Measurements from ENCODE around the gene HOXA3.

Gene HOXA3

GRCh38 chr7:27079234-27079975, 73.0 kb downstream of the HOXA3 start:
- DNase-seq: peak; percentile 66

- DNase-seq: no peak
These were observed 73.7 kb downstream of the HOXA3 start for GRCh38 chr7:27078616-27079233.

GRCh38 chr7:27073076-27073475, 79.3 kb downstream of the HOXA3 start:
- no peak for DNase-seq

GRCh38 chr7:27071622-27072390, 80.6 kb downstream of the HOXA3 start:
- DNase-seq: no peak

- peak; percentile 41 for DNase-seq
These were observed 84.1 kb downstream of the HOXA3 start for GRCh38 chr7:27068259-27068658.

- no peak for DNase-seq
These were observed 86.2 kb downstream of the HOXA3 start for GRCh38 chr7:27066148-27066547.

- no peak for DNase-seq
These were observed 86.7 kb downstream of the HOXA3 start for GRCh38 chr7:27065709-27066108.

GRCh38 chr7:27064661-27065060, 87.7 kb downstream of the HOXA3 start:
- DNase-seq: no peak

- DNase-seq: no peak
These were observed 88.2 kb downstream of the HOXA3 start for GRCh38 chr7:27064159-27064558.

GRCh38 chr7:27062946-27063345, 89.4 kb downstream of the HOXA3 start:
- no peak for DNase-seq
